Caki2 (cell line): ENCODE results near the gene EIF4A3. TPM values are rescaled to one million over a fixed set of nuclear protein-coding genes. Genes with fewer than 3 reads are reported as not detected.
A peak's percentile ranks its signal among the peaks of the same experiment; 100 is the strongest.

Experiments used
- DNase-seq: peaks from one replicate; pipeline ENCODE4 v3.0.0-alpha.2; 2015; ENCODE audit warnings: low read depth
- in situ Hi-C: cut with HindIII; loops from 2 replicates; pipeline ENCODE4 v1.10.0; 2016; ENCODE audit warnings: low sequenced_read_pairs, low pct_unique_long_range_greater_than_20kb, mixed read lengths
- total RNA-seq: library from RNA; depleted of rRNA; stranded (reverse); fragments of >200 nt; shearing (Covaris generic); gene quantifications from 2 replicates; pipeline ENCODE4 v1.2.3, GENCODE V29; 2014; ENCODE audit warnings: low replicate concordance; rRNA removed

The EIF4A3 gene
- 233 and 234 TPM in 2 replicates for total RNA-seq

DNA sequence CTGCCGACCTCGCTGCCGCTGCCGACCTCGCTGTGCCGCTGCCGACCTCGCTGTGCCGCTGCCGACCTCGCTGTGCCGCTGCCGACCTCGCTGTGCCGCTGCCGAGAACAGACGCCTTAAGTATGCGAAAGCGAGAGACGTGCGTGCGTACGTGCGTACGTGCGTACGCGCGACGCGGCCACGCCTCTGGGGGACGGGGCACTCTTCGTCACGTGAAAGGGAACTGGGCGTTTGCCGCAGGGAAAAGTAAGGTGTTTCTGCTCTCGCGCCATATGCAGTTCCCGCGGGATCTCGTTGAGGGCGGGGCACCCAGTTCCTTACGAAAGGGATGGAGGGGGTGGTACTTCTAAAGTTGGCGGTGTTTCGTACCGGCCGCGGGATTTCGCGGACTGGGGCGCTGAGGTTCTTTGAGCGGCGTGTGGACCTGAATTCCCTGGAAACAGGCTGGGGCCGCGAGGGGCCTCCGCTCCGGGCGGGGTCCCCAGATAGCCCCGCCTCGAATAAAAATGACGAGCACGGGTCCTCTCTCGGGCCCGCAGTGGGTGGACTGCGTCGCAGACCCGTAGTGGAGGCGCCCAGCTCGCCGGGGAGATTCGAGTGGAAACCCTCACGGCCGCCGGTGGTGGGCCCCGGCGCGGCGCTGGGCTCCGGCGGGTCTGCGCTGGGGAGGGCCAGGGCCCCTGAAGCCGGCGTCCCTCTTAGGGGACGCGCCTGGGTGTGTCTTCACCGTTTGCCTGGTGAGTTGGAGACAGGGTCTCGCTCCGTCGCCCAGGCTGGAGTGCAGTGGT, at the start of gene EIF4A3:
EIF4A3 (minus strand) TSS at position 94 of the 788 bp plus-strand sequence. CDS start 167 bp downstream, outside the sequence.
- in situ Hi-C loops = loop anchor here (10.0 kb wide), 1 partner anchor 82 kb away; no protein-coding TSS in a partner anchor
- peak; percentile 98 for DNase-seq

DNA sequence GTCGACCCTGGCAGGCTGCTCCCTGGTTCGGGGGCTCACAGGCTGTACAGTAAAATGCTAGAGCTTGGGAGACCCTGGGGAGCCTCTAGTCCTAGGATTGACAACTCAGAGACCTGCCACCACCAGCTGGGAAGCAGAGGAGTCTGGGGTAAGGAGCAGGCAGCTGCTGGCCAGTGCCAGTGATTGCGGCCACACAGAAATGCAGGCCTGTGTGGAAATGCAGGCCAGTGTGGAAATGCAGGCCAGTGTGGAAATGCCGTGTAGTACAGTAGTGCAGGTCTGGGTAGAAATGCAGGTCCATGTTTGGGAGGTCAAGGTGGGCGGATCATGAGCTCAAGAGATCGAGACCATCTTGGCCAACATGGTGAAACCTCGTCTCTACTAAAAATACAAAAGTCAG, 49.7 kb upstream of the EIF4A3 start:
- DNase-seq = no peak
- in situ Hi-C loops = no loop called here

DNA sequence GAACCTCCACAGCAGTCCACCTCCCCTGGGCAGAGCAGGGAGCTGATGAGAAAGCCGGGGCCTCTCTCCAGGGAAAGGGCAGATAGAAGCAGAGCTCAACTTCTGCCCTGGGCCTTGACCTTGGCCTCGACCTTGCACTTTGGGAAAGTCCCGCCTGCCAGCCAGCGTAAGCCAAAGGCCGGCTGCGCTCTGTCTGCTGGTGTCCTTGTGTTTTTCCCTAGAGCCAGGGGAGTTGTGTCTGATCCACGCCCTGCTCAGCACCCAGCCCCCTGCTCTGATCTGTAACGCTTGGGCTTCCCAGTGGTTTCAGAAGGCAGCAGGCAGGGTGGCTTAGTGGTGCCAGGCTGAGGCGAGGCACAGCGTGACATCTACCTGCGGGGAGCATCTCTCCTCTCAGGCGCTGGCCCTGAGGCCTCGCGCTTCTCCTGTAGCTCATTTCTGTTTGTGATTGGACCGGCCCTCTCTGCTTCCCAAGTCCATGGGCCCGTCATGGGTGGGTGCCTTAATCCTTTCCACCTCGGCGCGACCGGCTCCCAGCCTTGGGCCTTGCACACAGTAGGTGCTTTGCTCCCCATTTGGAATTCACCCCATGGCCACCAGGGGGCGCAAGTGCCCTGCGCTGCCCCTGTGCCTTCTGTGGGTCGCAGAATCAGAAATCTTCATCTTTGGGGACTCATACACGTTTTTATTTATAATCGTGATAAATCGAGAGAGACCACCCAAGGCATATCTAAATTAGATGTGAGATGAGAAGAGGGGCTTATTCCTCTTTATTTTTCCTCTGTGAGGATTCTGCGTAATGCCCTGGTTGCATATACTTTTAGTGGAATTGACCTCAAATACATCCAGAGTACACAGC, 49.0 kb upstream of the EIF4A3 start:
- no peak for DNase-seq
- in situ Hi-C loops = no loop called here

- in situ Hi-C loops = no loop called here
- DNase-seq = no peak
Measured at GRCh38 chr17:80195141-80195540, 48.2 kb upstream of the EIF4A3 start.

- in situ Hi-C loops = no loop called here
- DNase-seq = no peak
Measured at GRCh38 chr17:80191865-80192661, 45.1 kb upstream of the EIF4A3 start.

GRCh38 chr17:80191192-80191591, 44.3 kb upstream of the EIF4A3 start:
- in situ Hi-C loops = no loop called here
- DNase-seq = no peak

DNA sequence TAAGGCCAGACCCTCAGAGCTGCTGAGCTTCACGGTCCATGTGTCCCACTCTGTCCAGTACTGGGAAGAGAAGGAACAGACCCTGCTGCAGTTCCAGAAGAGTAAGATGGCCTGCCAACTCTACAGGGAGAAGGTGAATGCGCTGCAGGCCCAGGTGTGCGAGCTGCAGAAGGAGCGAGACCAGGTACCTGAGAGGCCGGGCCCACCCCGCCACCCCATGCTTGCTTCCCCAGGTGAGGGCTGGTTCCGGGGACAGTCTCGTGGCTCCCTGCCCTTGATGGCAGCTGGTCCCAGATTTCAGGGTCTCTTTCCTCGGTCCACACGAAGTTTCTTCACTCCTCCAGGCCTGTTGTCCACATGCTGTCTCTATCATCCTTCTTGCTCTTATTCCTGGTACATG, 43.8 kb upstream of the EIF4A3 start:
- in situ Hi-C loops = no loop called here
- no peak for DNase-seq

- in situ Hi-C loops = no loop called here
- DNase-seq = no peak
Measured at GRCh38 chr17:80189611-80190010, 42.7 kb upstream of the EIF4A3 start.

DNA sequence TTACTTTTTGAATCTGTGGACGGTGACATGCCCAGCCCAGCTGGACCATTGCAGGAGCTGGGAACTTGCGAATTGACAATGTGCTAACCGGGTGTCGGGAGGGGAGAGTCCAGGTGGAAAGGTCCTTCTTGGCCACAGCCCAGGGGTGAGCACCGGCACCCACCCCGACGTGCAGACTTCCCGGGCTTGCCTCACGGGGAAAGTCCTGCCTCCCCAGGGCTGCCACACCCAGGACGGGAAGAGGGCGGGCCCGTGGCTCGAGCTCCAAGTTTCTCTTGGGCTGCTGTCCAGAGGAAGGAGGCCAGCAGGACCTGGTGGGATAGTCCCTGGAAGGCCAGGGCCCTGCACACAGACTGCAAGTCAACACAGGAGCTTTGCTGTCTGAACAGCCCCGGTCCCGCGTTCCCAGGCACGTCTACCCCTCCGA, 40.6 kb upstream of the EIF4A3 start:
- DNase-seq = no peak
- in situ Hi-C loops = no loop called here

- in situ Hi-C loops = no loop called here
- no peak for DNase-seq
Measured at GRCh38 chr17:80187090-80187489, 40.2 kb upstream of the EIF4A3 start.

DNA sequence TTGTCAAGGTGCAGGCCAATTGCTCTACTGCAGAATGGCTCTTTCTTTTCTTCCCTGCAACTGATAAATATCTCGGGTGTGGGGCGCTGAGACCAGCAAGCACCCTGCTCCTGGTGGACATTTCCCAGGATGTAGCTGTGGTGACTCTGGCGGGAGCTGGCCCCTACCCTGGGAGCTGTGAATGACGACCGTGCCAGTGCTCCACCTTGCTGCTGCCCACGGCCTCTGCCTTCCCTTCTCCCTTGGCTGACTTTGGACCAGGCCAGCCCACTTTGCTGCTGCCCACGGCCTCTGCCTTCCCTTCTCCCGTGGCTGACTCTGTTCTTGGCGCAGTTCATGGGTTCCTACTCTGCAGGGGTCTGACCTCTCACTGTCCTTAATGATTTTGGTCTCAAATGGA, 39.0 kb upstream of the EIF4A3 start:
- no peak for DNase-seq
- in situ Hi-C loops = no loop called here

- no peak for DNase-seq
- in situ Hi-C loops = no loop called here
Measured at GRCh38 chr17:80184423-80184714, 37.4 kb upstream of the EIF4A3 start.

GRCh38 chr17:80183581-80184422, 36.9 kb upstream of the EIF4A3 start:
- DNase-seq = no peak

GRCh38 chr17:80182845-80183223, 35.9 kb upstream of the EIF4A3 start:
- no peak for DNase-seq
- in situ Hi-C loops = no loop called here

More at GRCh38 chr17:80183581-80184422, 36.9 kb upstream of the EIF4A3 start:
- in situ Hi-C loops = no loop called here

DNA sequence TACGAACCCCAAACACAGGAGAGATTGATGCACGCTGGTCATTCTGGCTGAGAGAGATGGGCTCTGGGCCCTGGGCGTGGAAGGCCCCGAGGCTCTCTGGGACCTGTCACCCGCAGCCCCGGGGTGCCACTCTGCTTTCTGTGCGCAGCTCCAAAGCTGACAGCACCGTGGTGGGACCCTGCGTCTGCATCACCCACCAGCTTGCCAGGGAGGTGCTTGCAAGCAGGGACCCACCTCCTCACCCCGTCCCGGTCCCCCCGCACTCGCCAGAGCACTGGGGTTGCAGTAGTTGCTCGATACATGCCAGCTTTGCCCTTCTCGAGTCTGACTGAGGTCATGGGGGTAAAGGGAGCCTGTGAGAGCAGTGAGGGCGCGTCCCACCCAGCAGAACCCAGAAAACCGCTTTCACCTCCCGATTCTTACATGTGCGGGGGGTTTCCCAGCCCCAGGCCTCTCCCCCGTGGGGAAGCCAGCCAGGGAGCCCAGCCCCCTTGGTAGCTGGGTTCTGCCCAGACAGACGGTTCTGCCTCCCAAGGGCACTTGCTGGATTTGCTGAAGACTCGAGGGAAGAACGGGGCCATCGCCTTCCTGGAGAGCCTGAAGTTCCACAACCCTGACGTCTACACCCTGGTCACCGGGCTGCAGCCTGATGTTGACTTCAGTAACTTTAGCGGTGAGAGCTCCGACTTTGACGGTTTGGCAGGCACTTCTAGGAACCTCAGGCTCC, 35.4 kb upstream of the EIF4A3 start:
- in situ Hi-C loops = no loop called here
- no peak for DNase-seq

GRCh38 chr17:80181431-80181830, 34.5 kb upstream of the EIF4A3 start:
- DNase-seq = no peak
- in situ Hi-C loops = no loop called here

DNA sequence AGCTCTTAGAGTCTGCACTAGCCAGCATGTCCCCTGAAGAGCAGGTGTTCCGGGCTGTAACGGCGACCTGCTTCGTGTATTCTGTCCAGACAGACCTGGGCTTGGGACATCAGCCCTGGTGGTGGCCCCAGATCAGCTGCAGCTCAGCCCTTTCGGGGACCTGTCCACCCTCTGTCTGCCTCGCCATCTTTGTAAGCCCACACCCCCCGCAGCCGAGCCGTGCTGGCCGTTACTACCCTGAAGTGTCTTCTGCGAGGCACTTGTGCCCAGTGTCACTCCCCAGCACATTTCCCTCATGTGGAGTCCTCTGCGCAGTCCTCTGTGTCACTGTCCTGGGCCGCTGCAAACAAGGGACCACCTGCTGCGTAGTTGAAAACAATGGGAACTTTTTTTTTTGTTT, 33.3 kb upstream of the EIF4A3 start:
- in situ Hi-C loops = no loop called here
- no peak for DNase-seq
